Measurements from ENCODE around the gene FCRL2. TPM values are rescaled to one million over a fixed set of nuclear protein-coding genes. Genes with fewer than 3 reads are reported as not detected.

FCRL2 gene
- total RNA-seq, 1 donor from 2014 or later: not detected

GRCh38 chr1:157704878-157705277 is 72.1 kb downstream of the FCRL2 start:
- no peak overlapping the region for H3K4me3 ChIP-seq (ENCODE audit: low read depth, low read length)
- no peaks in the 10 kb centered on the region for H3K36me3 ChIP-seq (ENCODE audit: control insufficient read depth, insufficient read depth, low read length)
- no peaks in the 10 kb centered on the region for H3K27me3 ChIP-seq (ENCODE audit: control insufficient read depth, insufficient read depth, low read length)
- no peak for DNase-seq (ENCODE audit: low read depth)
- TF ChIP-seq CTCF (IDR thresholded peaks at IDR 0.05; ENCODE audit: insufficient read depth, low read length, poor library complexity, severe bottlenecking): no peak

- DNase-seq (ENCODE audit: low read depth): no peak
- Histone ChIP-seq H3K36me3 (ENCODE audit: control insufficient read depth, insufficient read depth, low read length) (no peaks in the 10 kb centered on the region), H3K27me3 (ENCODE audit: control insufficient read depth, insufficient read depth, low read length) (no peaks in the 10 kb centered on the region), H3K4me3 (ENCODE audit: low read depth, low read length) (no peak overlapping the region)
- TF ChIP-seq CTCF (IDR thresholded peaks at IDR 0.05; ENCODE audit: insufficient read depth, low read length, poor library complexity, severe bottlenecking): no peak
Observed at GRCh38 chr1:157703981-157704380, 73.0 kb downstream of the FCRL2 start.

GRCh38 chr1:157702308-157702825 is 74.6 kb downstream of the FCRL2 start:
- Histone ChIP-seq H3K27me3 (ENCODE audit: control insufficient read depth, insufficient read depth, low read length) (no peaks in the 10 kb centered on the region), H3K4me3 (ENCODE audit: low read depth, low read length) (no peak overlapping the region), H3K36me3 (ENCODE audit: control insufficient read depth, insufficient read depth, low read length) (no peaks in the 10 kb centered on the region)
- no peak for TF ChIP-seq CTCF (IDR thresholded peaks at IDR 0.05; ENCODE audit: insufficient read depth, low read length, poor library complexity, severe bottlenecking)
- no peak for DNase-seq (ENCODE audit: low read depth)

GRCh38 chr1:157700732-157701131 is 76.2 kb downstream of the FCRL2 start, which contains the start of gene FCRL3:
TSS of gene FCRL3 (minus strand) at chr1:157700769. CDS start at chr1:157700489, 280 bp downstream.
- Histone ChIP-seq H3K4me3 (ENCODE audit: low read depth, low read length) (no peak within 1 kb of the TSS), H3K27me3 (ENCODE audit: control insufficient read depth, insufficient read depth, low read length) (no peaks in the 10 kb centered on the region), H3K36me3 (ENCODE audit: control insufficient read depth, insufficient read depth, low read length) (no peaks in the 10 kb centered on the region)
- no peak for DNase-seq (ENCODE audit: low read depth)
- no peak for TF ChIP-seq CTCF (IDR thresholded peaks at IDR 0.05; ENCODE audit: insufficient read depth, low read length, poor library complexity, severe bottlenecking)

GRCh38 chr1:157700305-157700704 is 76.6 kb downstream of the FCRL2 start:
- Histone ChIP-seq H3K36me3 (ENCODE audit: control insufficient read depth, insufficient read depth, low read length) (no peaks in the 10 kb centered on the region), H3K4me3 (ENCODE audit: low read depth, low read length) (no peak overlapping the region), H3K27me3 (ENCODE audit: control insufficient read depth, insufficient read depth, low read length) (no peaks in the 10 kb centered on the region)
- TF ChIP-seq CTCF (IDR thresholded peaks at IDR 0.05; ENCODE audit: insufficient read depth, low read length, poor library complexity, severe bottlenecking): no peak
- no peak for DNase-seq (ENCODE audit: low read depth)
